T follicular helper cell (primary cell): ENCODE data around the gene ZNF790.

ENCODE experiments used
- DNase-seq: peaks from one replicate; pipeline ENCODE4 v3.0.0-alpha.2; 2020; ENCODE audit warnings: low read depth

Gene ZNF790

GRCh38 chr19:36772311-36773222 lies 65.6 kb downstream of the ZNF790 start, which contains the start of gene ZNF850:
Gene ZNF850 (minus strand): TSS chr19:36772807. CDS start chr19:36762606, 10,201 bp downstream.
- peak; percentile 94 for DNase-seq

- DNase-seq, result no peak
Observed at GRCh38 chr19:36771261-36772231, 66.6 kb downstream of the ZNF790 start.
